Stimulated activated naive CD4-positive, alpha-beta T cell (primary cell): Measurements from ENCODE around the gene ST6GALNAC3.
"Not testable (repeated sequence)": the region's sequence is repeated elsewhere in the genome, so short reads cannot be mapped to it uniquely, and the experiment has no call there.

Experiments
- DNase-seq, 6 experiments: peaks; one replicate each; lab custom pipeline; 2025; lab: John Stamatoyannopoulos, UW

ST6GALNAC3 gene

DNA sequence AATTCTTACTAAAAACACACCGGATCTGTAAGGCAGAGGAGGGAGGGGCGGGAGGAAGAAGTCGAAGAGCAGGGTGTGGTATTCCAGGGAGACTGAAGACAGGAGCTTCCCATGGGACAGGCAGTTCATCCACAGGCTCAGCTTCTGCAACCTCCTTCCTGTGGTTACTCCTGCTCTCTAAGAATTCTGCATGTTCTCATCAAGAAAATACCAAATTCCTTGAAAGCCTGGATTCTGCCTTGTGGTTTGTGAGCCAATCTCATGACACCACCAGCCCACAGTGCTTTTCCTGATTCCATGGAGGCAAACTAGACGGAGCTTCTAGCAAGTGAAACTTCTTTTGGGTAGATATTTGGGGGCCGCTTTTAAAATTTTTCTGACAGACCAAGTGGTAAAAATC lies 1.1 kb upstream of the ST6GALNAC3 start:
- peak in 1 of 6 experiments; percentile 1 for DNase-seq

DNA sequence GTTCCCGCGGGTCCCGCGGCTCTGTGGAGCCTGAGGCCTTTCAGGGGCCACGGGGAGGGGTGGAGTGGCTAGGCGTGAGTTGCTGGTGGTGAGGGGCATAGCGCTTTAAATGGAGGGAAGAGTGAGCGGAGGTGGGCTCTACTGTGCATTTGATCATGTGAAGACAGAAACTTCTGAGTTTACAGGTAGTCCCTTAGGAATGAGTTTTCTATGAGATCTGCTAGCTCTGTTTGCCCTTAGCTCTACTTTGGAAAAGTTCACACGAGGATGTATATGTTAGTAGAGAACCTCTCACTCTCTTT lies 593 bp downstream of the ST6GALNAC3 start:
- peak in 2 of 6 experiments; percentile 11 to 43 for DNase-seq

GRCh38 chr1:76075877-76076276 lies 1.3 kb downstream of the ST6GALNAC3 start:
- DNase-seq: no peak

- no peak for DNase-seq
These were observed 5.1 kb downstream of the ST6GALNAC3 start for GRCh38 chr1:76079475-76080227.

GRCh38 chr1:76080552-76081079 lies 6.1 kb downstream of the ST6GALNAC3 start:
- DNase-seq: no peak

DNA sequence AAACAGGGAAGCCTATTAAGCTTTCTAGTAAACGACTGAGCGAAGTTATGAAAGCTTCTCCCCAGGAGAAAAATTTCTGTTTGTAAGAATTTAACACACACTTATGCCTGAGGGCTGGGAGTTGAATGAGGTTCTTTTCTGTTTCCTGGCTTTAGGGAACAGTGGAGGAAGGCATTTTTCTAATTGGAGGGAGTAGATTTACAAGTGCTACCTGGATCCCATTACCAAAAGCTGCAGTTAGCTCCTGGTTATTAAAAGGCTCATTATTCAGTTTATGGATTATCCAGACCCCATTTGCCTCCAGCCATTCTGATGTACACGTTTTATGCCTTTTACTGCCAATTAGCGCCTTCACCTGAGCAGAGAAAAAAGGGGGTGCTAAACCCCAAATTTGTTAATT lies 7.5 kb downstream of the ST6GALNAC3 start:
- no peak for DNase-seq

DNA sequence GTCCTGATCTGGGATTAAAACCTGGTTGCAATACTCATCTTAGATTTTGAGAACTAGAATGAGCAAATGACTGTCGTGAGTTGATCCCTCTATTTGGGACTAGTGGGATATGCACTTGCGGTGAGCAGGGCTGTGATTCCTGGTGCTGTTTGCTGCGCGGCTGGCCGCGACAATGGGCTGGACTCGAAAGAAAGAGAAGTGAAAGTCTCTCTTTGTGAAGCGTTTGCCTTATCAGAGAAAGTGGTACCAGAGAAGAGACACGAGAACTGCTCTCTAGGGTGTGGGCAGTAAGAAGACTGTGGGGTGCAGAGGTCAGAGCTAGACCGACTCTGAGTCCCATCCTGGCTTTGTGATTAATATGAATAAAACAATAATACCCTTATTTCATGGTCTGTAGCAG lies 8.6 kb downstream of the ST6GALNAC3 start:
- DNase-seq: no peak

DNA sequence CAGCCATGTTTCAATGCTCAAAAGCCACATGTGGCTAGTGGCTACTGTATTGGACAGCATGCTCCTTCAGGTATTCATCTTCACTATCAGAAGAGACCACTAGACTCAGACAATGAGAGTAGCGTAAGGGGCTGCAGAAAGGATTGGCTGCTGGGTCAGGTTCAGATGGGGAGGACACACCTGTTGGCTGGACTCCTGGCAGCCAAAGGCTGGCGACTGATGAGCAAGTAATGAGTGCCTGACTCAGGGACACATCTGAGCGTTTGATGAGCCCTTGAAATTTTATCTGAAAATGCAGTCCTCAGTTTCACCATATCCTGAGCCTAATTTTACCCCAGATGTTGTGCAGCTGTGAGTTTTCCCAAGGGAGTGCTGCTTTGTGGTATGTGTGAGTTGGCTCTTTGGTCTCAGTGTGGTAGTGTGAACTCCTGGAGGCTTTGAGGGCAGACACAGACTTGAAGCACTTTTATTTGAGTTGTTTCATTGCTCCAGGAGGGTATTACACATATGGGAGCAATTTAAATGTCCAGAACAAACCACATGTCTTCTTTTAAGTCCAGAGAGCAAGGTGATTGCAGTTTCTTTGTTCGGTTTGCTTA lies 9.6 kb downstream of the ST6GALNAC3 start:
- DNase-seq: no peak

DNA sequence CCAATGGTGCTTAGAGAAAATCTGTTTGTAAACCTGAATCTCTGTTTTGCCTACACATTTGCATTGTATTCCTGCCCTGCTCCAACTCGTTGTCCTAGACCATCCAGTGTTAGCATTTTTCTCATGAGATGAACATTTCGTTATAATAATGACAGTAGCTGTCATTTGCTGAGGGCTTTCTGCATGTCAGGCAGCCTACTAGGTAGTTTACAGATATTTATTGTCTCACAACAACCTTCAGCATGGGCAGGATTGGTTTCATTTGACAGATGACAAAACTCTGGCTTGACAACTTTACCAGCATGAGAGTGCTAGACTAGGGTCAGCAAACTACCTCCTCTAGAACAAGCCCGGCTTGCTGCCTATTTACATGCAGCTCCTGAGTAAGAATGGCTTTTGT lies 10.1 kb downstream of the ST6GALNAC3 start:
- DNase-seq: no peak

DNA sequence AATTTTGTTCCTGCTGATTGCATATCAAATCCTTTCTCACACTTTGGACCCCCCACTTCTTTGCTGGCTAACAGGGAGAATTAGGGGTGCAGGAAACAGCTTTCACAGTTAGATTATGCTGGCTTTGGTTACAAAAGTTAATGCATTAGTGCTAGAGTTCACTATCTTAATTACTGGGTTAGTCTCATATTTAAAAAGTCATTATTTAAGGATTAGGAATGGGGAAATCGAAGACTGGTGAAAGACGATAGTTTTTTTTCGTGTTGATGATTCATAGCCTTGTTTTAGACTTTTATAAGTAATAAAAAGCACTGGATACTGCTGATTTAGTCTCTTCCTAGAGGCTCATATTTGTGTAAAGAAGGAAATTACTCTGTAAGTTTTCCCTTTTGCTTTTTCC lies 11.6 kb downstream of the ST6GALNAC3 start:
- no peak for DNase-seq

GRCh38 chr1:76086597-76086996 lies 12.1 kb downstream of the ST6GALNAC3 start:
- no peak for DNase-seq

DNA sequence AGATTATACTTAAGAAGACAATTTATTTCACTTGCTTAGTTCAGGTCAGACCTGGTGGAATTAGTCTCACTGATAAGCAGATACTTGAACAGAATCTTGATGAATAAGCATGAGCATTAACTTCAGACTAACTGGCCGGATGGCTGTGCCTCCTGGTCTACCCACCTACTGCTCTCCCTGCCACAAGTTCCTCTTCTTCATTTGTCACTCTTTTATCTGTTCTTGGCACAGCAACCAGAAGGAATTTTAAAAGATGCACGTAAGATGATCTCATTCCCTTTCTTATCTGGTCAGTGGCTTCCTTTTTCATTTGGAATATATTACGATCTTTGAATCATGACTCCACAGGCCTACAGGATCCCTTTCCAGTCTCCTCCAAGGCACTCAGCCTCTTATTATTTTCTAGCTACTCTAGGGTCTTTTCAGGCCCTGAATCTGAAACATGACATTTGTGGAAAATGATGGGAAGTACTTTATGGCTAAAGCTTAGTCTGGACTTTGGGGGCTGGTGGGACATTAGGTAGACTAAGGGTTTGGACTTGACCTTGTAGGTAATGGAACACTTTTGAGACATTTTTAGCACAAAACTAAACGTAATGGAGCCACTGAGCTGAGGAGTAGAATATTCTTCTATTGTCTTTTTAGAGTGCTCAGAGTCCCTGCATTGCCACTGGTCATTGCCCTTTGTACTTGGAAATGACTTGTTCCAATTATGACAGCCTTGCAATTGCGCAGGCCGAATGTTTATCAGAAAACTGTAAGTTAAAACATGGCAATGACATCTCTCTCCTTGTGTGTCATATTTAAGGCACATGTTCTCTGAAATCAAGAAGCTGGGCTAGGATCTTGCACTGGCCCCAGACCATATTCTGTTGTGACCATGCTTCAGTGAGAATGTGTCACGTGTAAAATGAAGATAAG lies 16.0 kb downstream of the ST6GALNAC3 start:
- DNase-seq: no peak

- no peak for DNase-seq
These were observed 18.3 kb downstream of the ST6GALNAC3 start for GRCh38 chr1:76092812-76093211.

- DNase-seq: no peak
These were observed 19.2 kb downstream of the ST6GALNAC3 start for GRCh38 chr1:76093522-76094312.

GRCh38 chr1:76095802-76096201 lies 21.3 kb downstream of the ST6GALNAC3 start:
- no peak for DNase-seq

- DNase-seq: not testable (repeated sequence)
These were observed 22.5 kb downstream of the ST6GALNAC3 start for GRCh38 chr1:76097064-76097463.

- DNase-seq: no peak
These were observed 24.3 kb downstream of the ST6GALNAC3 start for GRCh38 chr1:76098845-76099244.

- DNase-seq: no peak
These were observed 27.0 kb downstream of the ST6GALNAC3 start for GRCh38 chr1:76101548-76101947.

DNA sequence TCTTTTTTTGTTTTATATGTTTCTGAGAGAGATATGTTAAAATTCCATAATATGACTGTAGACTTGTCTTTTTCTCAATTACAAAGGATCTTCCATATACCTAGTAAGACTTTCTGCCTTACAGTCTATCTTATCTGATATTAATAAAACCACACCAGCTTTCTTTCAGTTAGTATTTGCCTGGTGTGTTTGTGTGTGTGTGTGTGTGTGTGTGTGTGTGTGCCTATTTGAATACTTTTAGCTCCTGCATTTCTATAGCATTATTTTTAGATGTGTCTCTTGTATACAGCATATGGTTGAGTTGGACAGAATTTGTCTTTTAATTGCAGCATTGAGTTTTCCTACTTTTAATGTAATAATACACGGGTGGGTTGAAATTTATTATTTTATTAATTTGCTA lies 27.5 kb downstream of the ST6GALNAC3 start:
- no peak for DNase-seq

- no peak for DNase-seq
These were observed 28.5 kb downstream of the ST6GALNAC3 start for GRCh38 chr1:76103034-76103433.

DNA sequence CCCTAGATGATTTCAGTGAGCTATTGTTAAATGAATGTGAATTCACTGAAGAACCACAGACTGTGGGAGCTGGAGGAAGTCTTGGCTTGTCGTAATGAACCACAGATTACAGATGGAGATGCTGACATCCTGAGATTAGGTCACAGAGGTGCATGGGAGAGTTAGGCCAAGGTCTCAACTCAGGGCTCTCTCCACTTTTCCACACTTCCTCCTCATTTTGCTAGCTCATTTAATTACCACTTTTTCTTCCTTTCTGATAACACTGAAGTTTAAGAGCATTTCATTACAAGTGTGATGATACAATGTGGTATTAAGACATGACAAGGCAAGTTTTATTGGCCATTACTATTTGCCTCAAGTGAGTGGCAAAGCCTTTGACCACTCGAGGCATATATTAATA lies 30.8 kb downstream of the ST6GALNAC3 start:
- DNase-seq: no peak

- no peak for DNase-seq
These were observed 31.7 kb downstream of the ST6GALNAC3 start for GRCh38 chr1:76106251-76106650.
